ENCODE measurements around the gene MGLL.

GRCh38 chr3:127801731-127802313 is 20.5 kb downstream of the MGLL start:
- no peak for TF ChIP-seq POLR2A (IDR thresholded peaks at IDR 0.05)
- TF ChIP-seq CTCF (IDR thresholded peaks at IDR 0.05) = no peak
- no peak for TF ChIP-seq EP300 (IDR thresholded peaks at IDR 0.05)

Data from ovary (tissue), 3 donors.